BJ (cell line): ENCODE results near the gene DMD. TPM values are rescaled to one million over a fixed set of nuclear protein-coding genes. Genes with fewer than 3 reads are reported as not detected.
"Not testable (repeated sequence)": the region's sequence is repeated elsewhere in the genome, so short reads cannot be mapped to it uniquely, and the experiment has no call there.

Experiments
- CTCF ChIA-PET: fragments of 350-600 bp; formaldehyde crosslinking; extraction: SDS; loops from one replicate; lab custom pipeline; 2021; ENCODE audit warnings: antibody characterized with exemption, inconsistent platforms; lab: Yijun Ruan, JAX
- POLR2A ChIA-PET: fragments of 300-600 bp; sonication (Branson Sonifier 250); formaldehyde crosslinking; extraction: SDS; loops from one replicate; lab custom pipeline; 2021; ENCODE audit warnings: antibody characterized with exemption; lab: Charles Lee
- DNase-seq: peaks from one replicate; pipeline ENCODE4 v3.0.0-alpha.2; 2011; ENCODE audit warnings: low read depth
- H3K27me3 ChIP-seq: 2 replicates; pipeline ENCODE4 v1.6.0; 2011; ENCODE audit warnings: low read length; ENCODE audit not compliant: control insufficient read depth, insufficient read depth
- H3K36me3 ChIP-seq: 2 replicates; pipeline ENCODE4 v1.5.1; 2011; ENCODE audit warnings: low read length; ENCODE audit not compliant: control insufficient read depth, insufficient read depth
- H3K4me3 ChIP-seq: 2 replicates; pipeline ENCODE4 v1.5.1; 2011; ENCODE audit warnings: low read depth, mild to moderate bottlenecking, control low read depth, low read length
- CTCF ChIP-seq: IDR thresholded peaks from 2 replicates; pipeline ENCODE4 v1.5.1; 2011; ENCODE audit warnings: low read depth, mild to moderate bottlenecking, control low read depth, inconsistent platforms, low read length, moderate library complexity; ENCODE audit not compliant: insufficient read depth
- polyA plus RNA-seq: library from polyadenylated mRNA; depleted of rRNA; stranded (reverse); fragments of >200 nt; gene quantifications from 2 replicates; pipeline ENCODE4 v1.2.3, GENCODE V29; 2011

DMD gene
- polyA plus RNA-seq, 1 experiment = 12.5 TPM

- no peaks in the 10 kb centered on the region for H3K36me3 ChIP-seq
- no peak for TF ChIP-seq CTCF
- H3K27me3 ChIP-seq = no peaks in the 10 kb centered on the region
- ChIA-PET POLR2A (no interaction called here), CTCF (no interaction called here)
- no peak overlapping the region for H3K4me3 ChIP-seq
- no peak for DNase-seq
Observed at GRCh38 chrX:31487951-31488350, 1723.4 kb downstream of the DMD start.

GRCh38 chrX:31483336-31483735, 1728.0 kb downstream of the DMD start:
- ChIA-PET POLR2A (no interaction called here), CTCF (no interaction called here)
- no peak overlapping the region for H3K4me3 ChIP-seq
- no peaks in the 10 kb centered on the region for H3K36me3 ChIP-seq
- DNase-seq = no peak
- no peaks in the 10 kb centered on the region for H3K27me3 ChIP-seq
- TF ChIP-seq CTCF = no peak

GRCh38 chrX:31480696-31481095, 1730.7 kb downstream of the DMD start:
- no peaks in the 10 kb centered on the region for H3K27me3 ChIP-seq
- ChIA-PET CTCF (no interaction called here), POLR2A (no interaction called here)
- no peak overlapping the region for H3K4me3 ChIP-seq
- no peak for DNase-seq
- H3K36me3 ChIP-seq = no peaks in the 10 kb centered on the region
- TF ChIP-seq CTCF = no peak

GRCh38 chrX:31471229-31471628, 1740.1 kb downstream of the DMD start:
- ChIA-PET POLR2A (no interaction called here), CTCF (no interaction called here)
- no peak for DNase-seq
- H3K27me3 ChIP-seq = no peaks in the 10 kb centered on the region
- H3K36me3 ChIP-seq = no peaks in the 10 kb centered on the region
- TF ChIP-seq CTCF = no peak
- H3K4me3 ChIP-seq = no peak overlapping the region

GRCh38 chrX:31470753-31471152, 1740.6 kb downstream of the DMD start:
- H3K4me3 ChIP-seq, H3K27me3 ChIP-seq, CTCF ChIA-PET, H3K36me3 ChIP-seq, POLR2A ChIA-PET, DNase-seq: not testable (repeated sequence)

- POLR2A ChIA-PET = no interaction called here
- CTCF ChIA-PET = no interaction called here
- no peak overlapping the region for H3K4me3 ChIP-seq
- DNase-seq = no peak
- no peaks in the 10 kb centered on the region for H3K27me3 ChIP-seq
- no peaks in the 10 kb centered on the region for H3K36me3 ChIP-seq
- TF ChIP-seq CTCF = no peak
Observed at GRCh38 chrX:31464306-31464915, 1746.9 kb downstream of the DMD start.
